Left renal pelvis (tissue), 4 donors: ENCODE data around the gene CLNS1A. TPM values are rescaled to one million over a fixed set of nuclear protein-coding genes. Genes with fewer than 3 reads are reported as not detected.
"Not testable (repeated sequence)": the region's sequence is repeated elsewhere in the genome, so short reads cannot be mapped to it uniquely, and the experiment has no call there.

ENCODE experiments used
- DNase-seq, 4 donors: peaks; one replicate each; pipeline ENCODE4 v3.0.0-alpha.2; 2013; ENCODE audit warnings: low read depth in 4 of 4, low spot score in 3 of 4
- polyA plus RNA-seq, 4 donors: library from polyadenylated mRNA; unstranded; fragments of 120-200 nt; gene quantifications; one replicate each; pipeline ENCODE4 v1.2.1, GENCODE V29; 2013; ENCODE audit not compliant: insufficient read length in 4 of 4

CLNS1A gene
- polyA plus RNA-seq: 100 to 1,000 TPM; 179 to 221 (median 195) TPM

- DNase-seq: peak; percentile 78 to 87 (median 81)
These were observed at the start of gene CLNS1A for GRCh38 chr11:77637345-77638165. CLNS1A (minus strand) TSS chr11:77637794; CDS start chr11:77637714, 80 bp downstream.

- DNase-seq: no peak
These were observed 49.5 kb upstream of the CLNS1A start for GRCh38 chr11:77687088-77687487.

GRCh38 chr11:77677138-77677537, 39.5 kb upstream of the CLNS1A start:
- DNase-seq: no peak

GRCh38 chr11:77672264-77672663, 34.7 kb upstream of the CLNS1A start:
- DNase-seq: no peak

- DNase-seq: no peak
These were observed 32.4 kb upstream of the CLNS1A start for GRCh38 chr11:77669848-77670511.

- DNase-seq: no peak
These were observed 31.2 kb upstream of the CLNS1A start for GRCh38 chr11:77668760-77669159.

- DNase-seq: no peak
These were observed 27.8 kb upstream of the CLNS1A start for GRCh38 chr11:77665240-77665965.

GRCh38 chr11:77661670-77662069, 24.1 kb upstream of the CLNS1A start:
- DNase-seq: no peak

- no peak for DNase-seq
These were observed 23.4 kb upstream of the CLNS1A start for GRCh38 chr11:77660947-77661346.

- no peak for DNase-seq
These were observed 20.8 kb upstream of the CLNS1A start for GRCh38 chr11:77658213-77659013.

- no peak for DNase-seq
These were observed 18.8 kb upstream of the CLNS1A start for GRCh38 chr11:77656362-77656761.

- DNase-seq: no peak
These were observed 17.3 kb upstream of the CLNS1A start for GRCh38 chr11:77654770-77655434.

- DNase-seq: no peak
These were observed 12.5 kb upstream of the CLNS1A start for GRCh38 chr11:77650123-77650522.

GRCh38 chr11:77647654-77648305, 10.2 kb upstream of the CLNS1A start:
- DNase-seq: no peak

- DNase-seq: no peak
These were observed 7.3 kb upstream of the CLNS1A start for GRCh38 chr11:77644887-77645286.

- no peak for DNase-seq
These were observed 4.6 kb upstream of the CLNS1A start for GRCh38 chr11:77642228-77642627.

GRCh38 chr11:77636731-77637344, 756 bp downstream of the CLNS1A start:
- no peak for DNase-seq

GRCh38 chr11:77633926-77634325, 3.7 kb downstream of the CLNS1A start:
- not testable (repeated sequence) for DNase-seq

GRCh38 chr11:77630157-77630710, 7.4 kb downstream of the CLNS1A start:
- no peak for DNase-seq
